Cardiac muscle cell (in vitro differentiated cells and primary cell): ENCODE data around the gene OTUD6A. TPM values are rescaled to one million over a fixed set of nuclear protein-coding genes. Genes with fewer than 3 reads are reported as not detected.

Experiments
- DNase-seq, 2 donors: peaks; one replicate each; pipeline versions ENCODE4 v3.0.0 to v3.0.0-alpha.2; 2010 to 2017; ENCODE audit warnings: low read depth in 1 of 2, low spot score in 1 of 2
- H3K27ac ChIP-seq: fragments of 200-600 bp; sonication (generic); 2 replicates; pipeline ENCODE4 v1.5.1; 2016
- H3K27me3 ChIP-seq: fragments of 200-600 bp; sonication (generic); 2 replicates; pipeline ENCODE4 v1.6.0; 2016; ENCODE audit warnings: control low read depth
- H3K36me3 ChIP-seq: fragments of 200-600 bp; sonication (generic); 2 replicates; pipeline ENCODE4 v1.5.1; 2016; ENCODE audit warnings: control low read depth
- H3K4me1 ChIP-seq: fragments of 200-600 bp; sonication (generic); 2 replicates; pipeline ENCODE4 v1.8.1; 2017; ENCODE audit warnings: low read depth, mild to moderate bottlenecking, mixed run types
- H3K4me3 ChIP-seq: fragments of 200-600 bp; sonication (generic); 2 replicates; pipeline ENCODE4 v1.5.1; 2016; ENCODE audit warnings: mild to moderate bottlenecking
- H3K9me3 ChIP-seq: fragments of 200-600 bp; sonication (generic); 2 replicates; pipeline ENCODE4 v1.5.1; 2017; ENCODE audit warnings: low read depth, mild to moderate bottlenecking, control low read depth
- polyA plus RNA-seq: library from polyadenylated mRNA; unstranded; fragments of >200 nt; fragmentation: Nextera tagmentation; extraction: Ambion mirVana; gene quantifications from 2 replicates; pipeline ENCODE4 v1.2.1, GENCODE V29; 2016
- total RNA-seq: library from RNA; depleted of rRNA; stranded (reverse); fragments of >200 nt; gene quantifications from 2 replicates; pipeline ENCODE4 v1.2.3, GENCODE V29; 2016
- TF ChIP-seq, protein P1 (sequence below): IDR thresholded peaks from 2 replicates; pipeline ENCODE4 v1.5.1; 2012; ENCODE audit warnings: low read depth, mild to moderate bottlenecking, low read length

OTUD6A gene
- total and polyA plus RNA-seq, 2 experiments from 2014 or later = not detected

DNA sequence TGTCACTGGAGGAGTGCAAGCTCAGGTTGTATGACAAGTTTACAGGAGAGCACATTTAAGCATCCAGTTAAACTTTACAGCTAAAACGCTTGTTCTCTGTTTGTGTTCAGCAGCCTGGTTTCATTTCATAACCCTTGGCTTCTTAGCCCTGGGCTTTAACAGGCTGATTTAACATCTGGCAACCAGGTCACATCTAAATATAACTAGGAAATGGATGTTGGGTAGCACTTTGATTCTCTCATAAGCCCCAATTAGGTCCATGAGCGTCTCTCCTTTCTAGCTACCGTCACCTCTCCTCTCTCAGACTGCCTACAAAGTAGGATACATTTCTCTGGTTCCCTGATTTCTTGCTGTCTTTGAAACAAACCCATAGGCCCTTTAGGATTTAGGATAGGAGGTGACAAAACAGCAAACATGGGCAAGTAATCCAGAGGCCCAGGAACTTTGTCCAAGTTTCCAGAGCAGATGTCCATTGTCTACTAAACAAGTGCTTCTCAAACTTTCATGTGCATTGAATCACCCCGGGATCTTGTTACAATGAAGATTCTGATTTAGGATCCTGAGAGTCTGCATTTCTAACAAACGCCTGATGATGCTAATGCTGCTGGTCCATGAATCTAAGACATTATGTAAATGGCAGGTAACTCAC lies 22.5 kb downstream of the OTUD6A start:
- TF ChIP-seq, protein P1, sequence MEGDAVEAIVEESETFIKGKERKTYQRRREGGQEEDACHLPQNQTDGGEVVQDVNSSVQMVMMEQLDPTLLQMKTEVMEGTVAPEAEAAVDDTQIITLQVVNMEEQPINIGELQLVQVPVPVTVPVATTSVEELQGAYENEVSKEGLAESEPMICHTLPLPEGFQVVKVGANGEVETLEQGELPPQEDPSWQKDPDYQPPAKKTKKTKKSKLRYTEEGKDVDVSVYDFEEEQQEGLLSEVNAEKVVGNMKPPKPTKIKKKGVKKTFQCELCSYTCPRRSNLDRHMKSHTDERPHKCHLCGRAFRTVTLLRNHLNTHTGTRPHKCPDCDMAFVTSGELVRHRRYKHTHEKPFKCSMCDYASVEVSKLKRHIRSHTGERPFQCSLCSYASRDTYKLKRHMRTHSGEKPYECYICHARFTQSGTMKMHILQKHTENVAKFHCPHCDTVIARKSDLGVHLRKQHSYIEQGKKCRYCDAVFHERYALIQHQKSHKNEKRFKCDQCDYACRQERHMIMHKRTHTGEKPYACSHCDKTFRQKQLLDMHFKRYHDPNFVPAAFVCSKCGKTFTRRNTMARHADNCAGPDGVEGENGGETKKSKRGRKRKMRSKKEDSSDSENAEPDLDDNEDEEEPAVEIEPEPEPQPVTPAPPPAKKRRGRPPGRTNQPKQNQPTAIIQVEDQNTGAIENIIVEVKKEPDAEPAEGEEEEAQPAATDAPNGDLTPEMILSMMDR = no peak
- Histone ChIP-seq H3K4me3 (no peak overlapping the region), H3K9me3 (no peaks in the 10 kb centered on the region), H3K4me1 (no peaks in the 10 kb centered on the region), H3K27me3 (no peaks in the 10 kb centered on the region), H3K36me3 (no peaks in the 10 kb centered on the region), H3K27ac (no peak overlapping the region)
- DNase-seq = no peak

DNA sequence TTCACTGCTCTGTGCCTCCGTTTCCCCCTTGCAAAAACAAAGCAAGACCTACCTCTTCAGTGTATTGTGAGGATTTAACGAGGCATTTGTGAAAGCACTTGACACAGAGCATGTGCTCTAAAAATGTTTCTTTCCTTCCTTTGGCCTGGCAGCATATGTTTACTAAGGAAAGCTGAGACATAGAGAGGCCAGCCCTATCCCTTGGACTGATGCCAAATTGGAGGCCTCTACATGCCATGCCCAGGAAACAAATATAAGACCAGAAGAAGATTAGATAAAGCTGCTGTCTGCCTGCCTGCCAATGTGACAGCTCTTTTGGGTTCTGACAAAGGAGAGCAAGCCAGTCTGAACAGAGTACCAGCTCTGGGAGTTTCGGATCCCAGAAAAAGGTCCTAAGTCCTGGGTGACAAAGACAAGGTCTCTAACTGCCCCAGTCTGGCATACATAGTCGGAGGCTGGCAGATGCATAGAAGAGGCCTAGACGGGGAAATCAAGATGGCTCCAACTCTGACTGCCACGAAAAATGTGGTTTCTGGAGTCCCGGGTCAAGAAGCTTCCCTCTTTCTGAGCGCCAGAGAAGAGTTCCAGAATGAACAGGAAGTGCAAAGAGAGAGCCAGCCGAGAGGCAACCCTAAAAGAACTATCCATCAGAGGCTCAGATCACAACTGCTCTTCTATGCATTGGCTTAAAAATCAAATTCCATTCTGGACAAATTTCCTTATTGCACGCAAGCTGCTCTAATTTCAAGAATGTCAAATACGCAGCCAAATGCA lies 25.8 kb downstream of the OTUD6A start:
- Histone ChIP-seq H3K4me3 (no peak overlapping the region), H3K27me3 (no peaks in the 10 kb centered on the region), H3K9me3 (no peaks in the 10 kb centered on the region), H3K4me1 (no peaks in the 10 kb centered on the region), H3K36me3 (no peaks in the 10 kb centered on the region), H3K27ac (no peak overlapping the region)
- DNase-seq = peak; percentile 39 to 58
- TF ChIP-seq, protein P1 = no peak

GRCh38 chrX:70088751-70089150 lies 26.5 kb downstream of the OTUD6A start:
- Histone ChIP-seq H3K9me3 (no peaks in the 10 kb centered on the region), H3K27ac (no peak overlapping the region), H3K4me3 (no peak overlapping the region), H3K4me1 (no peaks in the 10 kb centered on the region), H3K36me3 (no peaks in the 10 kb centered on the region), H3K27me3 (no peaks in the 10 kb centered on the region)
- TF ChIP-seq, protein P1 = no peak
- DNase-seq = no peak

- DNase-seq = peak in 1 of 2 donors; percentile 21
- H3K36me3 ChIP-seq = no peaks in the 10 kb centered on the region
- TF ChIP-seq, protein P1 = no peak
- no peaks in the 10 kb centered on the region for H3K4me1 ChIP-seq
- H3K4me3 ChIP-seq = no peak overlapping the region
- no peaks in the 10 kb centered on the region for H3K9me3 ChIP-seq
- no peaks in the 10 kb centered on the region for H3K27me3 ChIP-seq
- H3K27ac ChIP-seq = no peak overlapping the region
Measured at GRCh38 chrX:70089604-70090297, 27.5 kb downstream of the OTUD6A start.

GRCh38 chrX:70092247-70092646 lies 30.0 kb downstream of the OTUD6A start:
- no peak overlapping the region for H3K4me3 ChIP-seq
- TF ChIP-seq, protein P1 = no peak

More at GRCh38 chrX:70092247-70092646, 30.0 kb downstream of the OTUD6A start:
- no peaks in the 10 kb centered on the region for H3K9me3 ChIP-seq
- no peak overlapping the region for H3K27ac ChIP-seq
- H3K27me3 ChIP-seq = no peaks in the 10 kb centered on the region
- H3K36me3 ChIP-seq = no peaks in the 10 kb centered on the region
- no peak for DNase-seq
- no peaks in the 10 kb centered on the region for H3K4me1 ChIP-seq
